ENCODE data around the gene AQP2.

DNA sequence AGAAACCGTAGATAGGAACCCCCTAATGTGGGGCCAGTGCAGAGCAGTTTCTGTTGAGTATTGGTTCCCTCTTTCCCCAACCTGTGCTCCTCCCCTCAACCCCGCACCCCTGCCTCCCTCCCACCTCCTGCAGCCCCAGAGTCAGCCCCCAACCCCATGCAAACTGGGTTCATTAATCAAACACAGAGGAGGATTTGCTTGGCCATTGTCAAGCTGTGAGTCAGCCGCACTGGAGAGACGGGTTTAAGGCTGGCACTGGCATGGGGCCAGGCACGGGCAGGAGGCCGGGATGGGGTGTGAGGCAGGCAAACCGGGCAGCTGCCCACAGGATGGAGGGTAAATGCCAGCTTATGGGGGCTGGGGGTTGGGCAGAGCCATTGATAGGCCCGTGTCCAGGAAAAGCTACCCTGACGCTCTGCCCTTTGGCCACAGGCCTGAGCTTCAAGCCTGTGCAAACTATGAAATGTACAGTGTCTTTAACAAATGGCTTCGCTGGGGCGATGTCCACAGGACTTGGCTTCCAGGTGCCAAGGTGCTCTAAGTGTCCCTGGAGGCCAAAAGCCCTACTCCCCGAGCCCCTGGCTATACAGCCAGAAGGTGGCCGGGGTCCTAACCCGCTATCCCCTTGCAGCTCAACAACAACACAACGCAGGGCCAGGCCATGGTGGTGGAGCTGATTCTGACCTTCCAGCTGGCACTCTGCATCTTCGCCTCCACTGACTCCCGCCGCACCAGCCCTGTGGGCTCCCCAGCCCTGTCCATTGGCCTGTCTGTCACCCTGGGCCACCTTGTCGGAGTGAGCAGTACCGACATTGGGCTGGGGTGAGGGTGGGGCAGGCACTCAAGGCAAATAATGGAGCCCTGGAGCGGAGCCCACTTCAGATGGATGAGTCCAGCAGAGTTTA, 12.6 kb downstream of the AQP2 start:
- TF ChIP-seq, protein P1, sequence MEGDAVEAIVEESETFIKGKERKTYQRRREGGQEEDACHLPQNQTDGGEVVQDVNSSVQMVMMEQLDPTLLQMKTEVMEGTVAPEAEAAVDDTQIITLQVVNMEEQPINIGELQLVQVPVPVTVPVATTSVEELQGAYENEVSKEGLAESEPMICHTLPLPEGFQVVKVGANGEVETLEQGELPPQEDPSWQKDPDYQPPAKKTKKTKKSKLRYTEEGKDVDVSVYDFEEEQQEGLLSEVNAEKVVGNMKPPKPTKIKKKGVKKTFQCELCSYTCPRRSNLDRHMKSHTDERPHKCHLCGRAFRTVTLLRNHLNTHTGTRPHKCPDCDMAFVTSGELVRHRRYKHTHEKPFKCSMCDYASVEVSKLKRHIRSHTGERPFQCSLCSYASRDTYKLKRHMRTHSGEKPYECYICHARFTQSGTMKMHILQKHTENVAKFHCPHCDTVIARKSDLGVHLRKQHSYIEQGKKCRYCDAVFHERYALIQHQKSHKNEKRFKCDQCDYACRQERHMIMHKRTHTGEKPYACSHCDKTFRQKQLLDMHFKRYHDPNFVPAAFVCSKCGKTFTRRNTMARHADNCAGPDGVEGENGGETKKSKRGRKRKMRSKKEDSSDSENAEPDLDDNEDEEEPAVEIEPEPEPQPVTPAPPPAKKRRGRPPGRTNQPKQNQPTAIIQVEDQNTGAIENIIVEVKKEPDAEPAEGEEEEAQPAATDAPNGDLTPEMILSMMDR (IDR thresholded peaks at IDR 0.05) = no peak
- no peak for TF ChIP-seq POLR2A (IDR thresholded peaks at IDR 0.05)

Data from uterus (tissue), 2 donors.